IMR-90 (cell line): ENCODE measurements around the gene TRPV4. TPM values are rescaled to one million over a fixed set of nuclear protein-coding genes. Genes with fewer than 3 reads are reported as not detected.

Experiments used
- ATAC-seq: fragments of 200-7000 bp; cut with Tn5 transposase; 2 replicates; pipeline ENCODE4 v1.9.1; 2020; ENCODE audit warnings: low read depth, mild to moderate bottlenecking, moderate library complexity
- BruUV-seq: library from RNA; stranded (reverse); fragments of 400-500 nt; replicated peaks from 2 replicates; lab custom pipeline; 2021; lab: Mats Ljungman, UMichigan
- CTCF ChIA-PET: fragments of 300-600 bp; formaldehyde crosslinking; extraction: SDS; loops from one replicate; lab custom pipeline; 2021; ENCODE audit warnings: antibody characterized with exemption; lab: Yijun Ruan, JAX
- POLR2A ChIA-PET: fragments of 300-600 bp; sonication (Branson Sonifier 250); formaldehyde crosslinking; loops from one replicate; lab custom pipeline; 2022; ENCODE audit warnings: antibody characterized with exemption; ENCODE audit not compliant: unreplicated experiment; lab: Charles Lee
- DNase-seq: peaks from one replicate; pipeline ENCODE4 v3.0.0; 2013
- H2AFZ ChIP-seq: replicated peaks from 2 replicates; pipeline ENCODE3; 2013; ENCODE audit warnings: low read length, mild to moderate bottlenecking; ENCODE audit not compliant: poor library complexity
- H2AK5ac ChIP-seq: 2 replicates; pipeline ENCODE4 v1.6.1; 2013; ENCODE audit warnings: low read depth, low read length, inconsistent platforms
- H2AK9ac ChIP-seq: replicated peaks from 2 replicates; pipeline ENCODE3; 2013; ENCODE audit warnings: mild to moderate bottlenecking, low read depth, low read length, moderate library complexity; ENCODE audit not compliant: poor library complexity
- H2BK120ac ChIP-seq: 2 replicates; pipeline ENCODE4 v1.6.1; 2013; ENCODE audit warnings: low read depth, low read length, inconsistent platforms
- H2BK15ac ChIP-seq: 3 replicates; pipeline ENCODE4 v1.6.1; 2013; ENCODE audit warnings: low read depth, low read length, inconsistent platforms
- H2BK20ac ChIP-seq: 2 replicates; pipeline ENCODE4 v1.6.1; 2013; ENCODE audit warnings: low read depth, mild to moderate bottlenecking, inconsistent platforms, low read length, moderate library complexity
- H2BK5ac ChIP-seq: 2 replicates; pipeline ENCODE4 v1.6.1; 2013; ENCODE audit warnings: mild to moderate bottlenecking, low read depth, low read length, inconsistent platforms; ENCODE audit not compliant: poor library complexity, severe bottlenecking
- H3K14ac ChIP-seq: replicated peaks from 2 replicates; pipeline ENCODE4 v1.6.1; 2013; ENCODE audit warnings: low read depth, low read length, inconsistent platforms
- H3K18ac ChIP-seq: 2 replicates; pipeline ENCODE4 v1.6.1; 2013; ENCODE audit warnings: low read depth, low read length, control low read depth
- H3K23ac ChIP-seq: 2 replicates; pipeline ENCODE4 v1.6.1; 2013; ENCODE audit warnings: low read depth, low read length, inconsistent platforms
- H3K27ac ChIP-seq: 2 replicates; pipeline ENCODE4 v1.5.1; 2013; ENCODE audit warnings: mild to moderate bottlenecking, control low read depth, low read length; ENCODE audit not compliant: insufficient read depth
- H3K27me3 ChIP-seq: 2 replicates; pipeline ENCODE4 v1.6.1; 2013; ENCODE audit warnings: low read length; ENCODE audit not compliant: control insufficient read depth, insufficient read depth
- H3K36me3 ChIP-seq: 2 replicates; pipeline ENCODE4 v1.6.1; 2013; ENCODE audit warnings: low read length, mixed read lengths; ENCODE audit not compliant: control insufficient read depth, insufficient read depth
- H3K4ac ChIP-seq: 2 replicates; pipeline ENCODE4 v1.6.1; 2013; ENCODE audit warnings: low read depth, low read length, inconsistent platforms
- H3K4me1 ChIP-seq: 2 replicates; pipeline ENCODE4 v1.6.1; 2013; ENCODE audit warnings: low read length, mixed read lengths; ENCODE audit not compliant: control insufficient read depth, insufficient read depth
- H3K4me2 ChIP-seq: 2 replicates; pipeline ENCODE4 v1.6.1; 2013; ENCODE audit warnings: low read depth, mild to moderate bottlenecking, control low read depth, low read length, moderate library complexity
- H3K4me3 ChIP-seq: 2 replicates; pipeline ENCODE4 v1.5.1; 2013; ENCODE audit warnings: low read depth, mild to moderate bottlenecking, control low read depth, low read length, moderate library complexity; ENCODE audit not compliant: insufficient read depth
- H3K56ac ChIP-seq: 2 replicates; pipeline ENCODE4 v1.6.1; 2013; ENCODE audit warnings: low read length, inconsistent platforms; ENCODE audit not compliant: insufficient read depth; ENCODE audit errors: extremely low read depth
- H3K79me1 ChIP-seq, 2 experiments: 2 replicates each; pipeline ENCODE4 v1.6.1; 2013; ENCODE audit warnings: low read length in 2 of 2, inconsistent platforms in 1 of 2, low read depth in 1 of 2
- H3K9ac ChIP-seq: 2 replicates; pipeline ENCODE4 v1.6.1; 2013; ENCODE audit warnings: low read depth, low read length, control low read depth
- H3K9me1 ChIP-seq: 2 replicates; pipeline ENCODE4 v1.6.1; 2013; ENCODE audit warnings: low read length, inconsistent platforms; ENCODE audit not compliant: insufficient read depth
- H3K9me3 ChIP-seq: 2 replicates; pipeline ENCODE4 v1.6.1; 2013; ENCODE audit warnings: low read length; ENCODE audit not compliant: control insufficient read depth, insufficient read depth
- H4K20me1 ChIP-seq: 2 replicates; pipeline ENCODE4 v1.6.1; 2013; ENCODE audit warnings: low read length, inconsistent platforms; ENCODE audit not compliant: insufficient read depth
- H4K5ac ChIP-seq: 2 replicates; pipeline ENCODE4 v1.6.1; 2013; ENCODE audit warnings: mild to moderate bottlenecking, low read depth, low read length, control low read depth
- H4K8ac ChIP-seq, 2 experiments: 2 replicates each; pipeline ENCODE4 v1.6.1; 2013; ENCODE audit warnings: low read depth in 2 of 2, low read length in 2 of 2, control low read depth in 1 of 2, inconsistent platforms in 1 of 2
- H4K91ac ChIP-seq: 2 replicates; pipeline ENCODE4 v1.6.1; 2013; ENCODE audit warnings: low read depth, low read length, inconsistent platforms; ENCODE audit not compliant: insufficient read depth
- NFE2L2 ChIP-seq: fragments of 150-350 bp; IDR thresholded peaks from 2 replicates; pipeline ENCODE4 v1.6.1; 2016; ENCODE audit warnings: low read depth, mild to moderate bottlenecking, low read length
- USF2 ChIP-seq: fragments of 150-350 bp; IDR thresholded peaks from 2 replicates; pipeline ENCODE4 v1.6.1; 2017; ENCODE audit warnings: mild to moderate bottlenecking, antibody characterized with exemption, low read length, low read depth
- WGBS, 2 experiments: methylation state at CpG; one replicate each; pipeline versions ENCODE4 v1.1.5 to v1.1.7; 2013; ENCODE audit warnings: missing lambda C conversion rate in 2 of 2; ENCODE audit not compliant: insufficient read length in 1 of 2; ENCODE audit errors: extremely low coverage in 2 of 2; 5-methylcytosine and 5-hydroxymethylcytosine counted together
- dilution Hi-C: fragments of 300-500 bp; cut with HindIII; formaldehyde crosslinking; loops from one replicate; pipeline ENCODE4 v1.14.3; 2018; ENCODE audit warnings: low sequenced_read_pairs; ENCODE audit not compliant: unreplicated experiment
- in situ Hi-C: fragments of 300-500 bp; cut with MboI; formaldehyde crosslinking; loops from 3 replicates; pipeline ENCODE4 v1.14.3; 2019; ENCODE audit warnings: low sequenced_read_pairs, inconsistent platforms, mixed read lengths
- intact Hi-C: fragments of 100-400 bp; cut with micrococcal nuclease; formaldehyde crosslinking; loops from 2 replicates; pipeline ENCODE4 v1.10.0; 2022
- polyA plus RNA-seq, 3 experiments: library from polyadenylated mRNA; depleted of rRNA; stranded (reverse); fragments of >200 nt; gene quantifications; 2 replicates each; pipeline ENCODE4 v1.2.3, GENCODE V29; 2012; ENCODE audit warnings: low replicate concordance in 1 of 3
- total RNA-seq: library from RNA; depleted of rRNA; stranded (reverse); fragments of >200 nt; gene quantifications from 2 replicates; pipeline ENCODE4 v1.2.3, GENCODE V29; 2012

Gene TRPV4
- total and polyA plus RNA-seq, 2 of the 4 experiments (the other 2 are of a cell fraction): 1.1 to 6.1 TPM

GRCh38 chr12:109762071-109762672, 71.0 kb downstream of the TRPV4 start:
- no peak overlapping the region for H3K14ac ChIP-seq
- WGBS, 2 experiments: 85% methylated on average over 4 of the region's 12 CpGs; no CpG with 5 or more reads in 1 of the 2 experiments
- DNase-seq: no peak
- H2BK20ac ChIP-seq: no peak overlapping the region
- intact Hi-C loops (no loop called here), dilution Hi-C loops (no loop called here), in situ Hi-C loops (no loop called here)
- ChIA-PET POLR2A (no interaction called here), CTCF (no interaction called here)
- no peak overlapping the region for H3K18ac ChIP-seq
- peak overlapping the region; percentile 78 for H2AK9ac ChIP-seq
- no peaks in the 10 kb centered on the region for H3K4me1 ChIP-seq
- H4K8ac ChIP-seq: no peak overlapping the region
- no peak for TF ChIP-seq NFE2L2
- no peak for TF ChIP-seq USF2
- no peak overlapping the region for H4K5ac ChIP-seq
- H4K20me1 ChIP-seq: no peaks in the 10 kb centered on the region
- H3K56ac ChIP-seq: no peak overlapping the region
- no peak overlapping the region for H2BK120ac ChIP-seq
- H3K9me1 ChIP-seq: no peaks in the 10 kb centered on the region
- no peaks in the 10 kb centered on the region for H3K36me3 ChIP-seq
- H2BK15ac ChIP-seq: no peak overlapping the region
- H3K4me2 ChIP-seq: no peak overlapping the region
- H2AK5ac ChIP-seq: no peak overlapping the region
- H3K9me3 ChIP-seq: peaks cover 2% of the 10 kb centered on the region; the same call in 1 of the 2 replicates
- no peak overlapping the region for H3K9ac ChIP-seq
- BruUV-seq: no TSS peak
- H3K27ac ChIP-seq: no peak overlapping the region
- H3K23ac ChIP-seq: no peak overlapping the region
- ATAC-seq: no peak
- H4K91ac ChIP-seq: no peak overlapping the region
- peaks cover 23% of the 10 kb centered on the region; the same call in 1 of the 2 replicates for H3K27me3 ChIP-seq
- no peak overlapping the region for H2AFZ ChIP-seq
- no peak overlapping the region for H2BK5ac ChIP-seq
- no peaks in the 10 kb centered on the region for H3K79me1 ChIP-seq
- no peak overlapping the region for H3K4ac ChIP-seq
- H3K4me3 ChIP-seq: no peak overlapping the region
